IMR-90 (cell line): Measurements from ENCODE around the gene LTB4R. TPM values are rescaled to one million over a fixed set of nuclear protein-coding genes. Genes with fewer than 3 reads are reported as not detected.

ENCODE experiments used
- ATAC-seq: fragments of 200-7000 bp; cut with Tn5 transposase; 2 replicates; pipeline ENCODE4 v1.9.1; 2020; ENCODE audit warnings: low read depth, mild to moderate bottlenecking, moderate library complexity
- BruUV-seq: library from RNA; stranded (reverse); fragments of 400-500 nt; replicated peaks from 2 replicates; lab custom pipeline; 2021; lab: Mats Ljungman, UMichigan
- CTCF ChIA-PET: fragments of 300-600 bp; formaldehyde crosslinking; extraction: SDS; loops from one replicate; lab custom pipeline; 2021; ENCODE audit warnings: antibody characterized with exemption; lab: Yijun Ruan, JAX
- POLR2A ChIA-PET: fragments of 300-600 bp; sonication (Branson Sonifier 250); formaldehyde crosslinking; loops from one replicate; lab custom pipeline; 2022; ENCODE audit warnings: antibody characterized with exemption; ENCODE audit not compliant: unreplicated experiment; lab: Charles Lee
- DNase-seq: peaks from one replicate; pipeline ENCODE4 v3.0.0; 2013
- H2AFZ ChIP-seq: replicated peaks from 2 replicates; pipeline ENCODE3; 2013; ENCODE audit warnings: low read length, mild to moderate bottlenecking; ENCODE audit not compliant: poor library complexity
- H2AK5ac ChIP-seq: 2 replicates; pipeline ENCODE4 v1.6.1; 2013; ENCODE audit warnings: low read depth, low read length, inconsistent platforms
- H2AK9ac ChIP-seq: replicated peaks from 2 replicates; pipeline ENCODE3; 2013; ENCODE audit warnings: mild to moderate bottlenecking, low read depth, low read length, moderate library complexity; ENCODE audit not compliant: poor library complexity
- H2BK120ac ChIP-seq: 2 replicates; pipeline ENCODE4 v1.6.1; 2013; ENCODE audit warnings: low read depth, low read length, inconsistent platforms
- H2BK15ac ChIP-seq: 3 replicates; pipeline ENCODE4 v1.6.1; 2013; ENCODE audit warnings: low read depth, low read length, inconsistent platforms
- H2BK20ac ChIP-seq: 2 replicates; pipeline ENCODE4 v1.6.1; 2013; ENCODE audit warnings: low read depth, mild to moderate bottlenecking, inconsistent platforms, low read length, moderate library complexity
- H2BK5ac ChIP-seq: 2 replicates; pipeline ENCODE4 v1.6.1; 2013; ENCODE audit warnings: mild to moderate bottlenecking, low read depth, low read length, inconsistent platforms; ENCODE audit not compliant: poor library complexity, severe bottlenecking
- H3K14ac ChIP-seq: replicated peaks from 2 replicates; pipeline ENCODE4 v1.6.1; 2013; ENCODE audit warnings: low read depth, low read length, inconsistent platforms
- H3K18ac ChIP-seq: 2 replicates; pipeline ENCODE4 v1.6.1; 2013; ENCODE audit warnings: low read depth, low read length, control low read depth
- H3K23ac ChIP-seq: 2 replicates; pipeline ENCODE4 v1.6.1; 2013; ENCODE audit warnings: low read depth, low read length, inconsistent platforms
- H3K27ac ChIP-seq: 2 replicates; pipeline ENCODE4 v1.5.1; 2013; ENCODE audit warnings: mild to moderate bottlenecking, control low read depth, low read length; ENCODE audit not compliant: insufficient read depth
- H3K27me3 ChIP-seq: 2 replicates; pipeline ENCODE4 v1.6.1; 2013; ENCODE audit warnings: low read length; ENCODE audit not compliant: control insufficient read depth, insufficient read depth
- H3K36me3 ChIP-seq: 2 replicates; pipeline ENCODE4 v1.6.1; 2013; ENCODE audit warnings: low read length, mixed read lengths; ENCODE audit not compliant: control insufficient read depth, insufficient read depth
- H3K4ac ChIP-seq: 2 replicates; pipeline ENCODE4 v1.6.1; 2013; ENCODE audit warnings: low read depth, low read length, inconsistent platforms
- H3K4me1 ChIP-seq: 2 replicates; pipeline ENCODE4 v1.6.1; 2013; ENCODE audit warnings: low read length, mixed read lengths; ENCODE audit not compliant: control insufficient read depth, insufficient read depth
- H3K4me2 ChIP-seq: 2 replicates; pipeline ENCODE4 v1.6.1; 2013; ENCODE audit warnings: low read depth, mild to moderate bottlenecking, control low read depth, low read length, moderate library complexity
- H3K4me3 ChIP-seq: 2 replicates; pipeline ENCODE4 v1.5.1; 2013; ENCODE audit warnings: low read depth, mild to moderate bottlenecking, control low read depth, low read length, moderate library complexity; ENCODE audit not compliant: insufficient read depth
- H3K56ac ChIP-seq: 2 replicates; pipeline ENCODE4 v1.6.1; 2013; ENCODE audit warnings: low read length, inconsistent platforms; ENCODE audit not compliant: insufficient read depth; ENCODE audit errors: extremely low read depth
- H3K79me1 ChIP-seq, 2 experiments: 2 replicates each; pipeline ENCODE4 v1.6.1; 2013; ENCODE audit warnings: low read length in 2 of 2, inconsistent platforms in 1 of 2, low read depth in 1 of 2
- H3K9ac ChIP-seq: 2 replicates; pipeline ENCODE4 v1.6.1; 2013; ENCODE audit warnings: low read depth, low read length, control low read depth
- H3K9me1 ChIP-seq: 2 replicates; pipeline ENCODE4 v1.6.1; 2013; ENCODE audit warnings: low read length, inconsistent platforms; ENCODE audit not compliant: insufficient read depth
- H3K9me3 ChIP-seq: 2 replicates; pipeline ENCODE4 v1.6.1; 2013; ENCODE audit warnings: low read length; ENCODE audit not compliant: control insufficient read depth, insufficient read depth
- H4K20me1 ChIP-seq: 2 replicates; pipeline ENCODE4 v1.6.1; 2013; ENCODE audit warnings: low read length, inconsistent platforms; ENCODE audit not compliant: insufficient read depth
- H4K5ac ChIP-seq: 2 replicates; pipeline ENCODE4 v1.6.1; 2013; ENCODE audit warnings: mild to moderate bottlenecking, low read depth, low read length, control low read depth
- H4K8ac ChIP-seq, 2 experiments: 2 replicates each; pipeline ENCODE4 v1.6.1; 2013; ENCODE audit warnings: low read depth in 2 of 2, low read length in 2 of 2, control low read depth in 1 of 2, inconsistent platforms in 1 of 2
- H4K91ac ChIP-seq: 2 replicates; pipeline ENCODE4 v1.6.1; 2013; ENCODE audit warnings: low read depth, low read length, inconsistent platforms; ENCODE audit not compliant: insufficient read depth
- BHLHE40 ChIP-seq: fragments of 150-350 bp; IDR thresholded peaks from 2 replicates; pipeline ENCODE4 v1.6.1; 2016; ENCODE audit warnings: mild to moderate bottlenecking, low read depth, low read length
- CHD1 ChIP-seq: IDR thresholded peaks from 2 replicates; pipeline ENCODE4 v1.6.1; 2012; ENCODE audit warnings: low read depth, low read length, improper control_type of control experiment
- FOS ChIP-seq: fragments of 150-350 bp; IDR thresholded peaks from 2 replicates; pipeline ENCODE4 v1.6.1; 2016; ENCODE audit warnings: low read depth, low read length
- MXI1 ChIP-seq: IDR thresholded peaks from 2 replicates; pipeline ENCODE4 v1.6.1; 2012; ENCODE audit warnings: low read depth, mild to moderate bottlenecking, low read length, moderate library complexity, borderline replicate concordance
- NFE2L2 ChIP-seq: fragments of 150-350 bp; IDR thresholded peaks from 2 replicates; pipeline ENCODE4 v1.6.1; 2016; ENCODE audit warnings: low read depth, mild to moderate bottlenecking, low read length
- RAD21 ChIP-seq: IDR thresholded peaks from 2 replicates; pipeline ENCODE4 v1.6.1; 2012; ENCODE audit warnings: low read length, improper control_type of control experiment
- RCOR1 ChIP-seq: IDR thresholded peaks from 2 replicates; pipeline ENCODE4 v1.6.1; 2012; ENCODE audit warnings: mild to moderate bottlenecking, low read length, improper control_type of control experiment; ENCODE audit not compliant: insufficient replicate concordance
- RFX5 ChIP-seq: IDR thresholded peaks from 2 replicates; pipeline ENCODE4 v1.8.0; 2012; ENCODE audit warnings: low read depth, mild to moderate bottlenecking, low read length, moderate library complexity
- USF2 ChIP-seq: fragments of 150-350 bp; IDR thresholded peaks from 2 replicates; pipeline ENCODE4 v1.6.1; 2017; ENCODE audit warnings: mild to moderate bottlenecking, antibody characterized with exemption, low read length, low read depth
- WGBS, 2 experiments: methylation state at CpG; one replicate each; pipeline versions ENCODE4 v1.1.5 to v1.1.7; 2013; ENCODE audit warnings: missing lambda C conversion rate in 2 of 2; ENCODE audit not compliant: insufficient read length in 1 of 2; ENCODE audit errors: extremely low coverage in 2 of 2; 5-methylcytosine and 5-hydroxymethylcytosine counted together
- dilution Hi-C: fragments of 300-500 bp; cut with HindIII; formaldehyde crosslinking; loops from one replicate; pipeline ENCODE4 v1.14.3; 2018; ENCODE audit warnings: low sequenced_read_pairs; ENCODE audit not compliant: unreplicated experiment
- in situ Hi-C: fragments of 300-500 bp; cut with MboI; formaldehyde crosslinking; loops from 3 replicates; pipeline ENCODE4 v1.14.3; 2019; ENCODE audit warnings: low sequenced_read_pairs, inconsistent platforms, mixed read lengths
- intact Hi-C: fragments of 100-400 bp; cut with micrococcal nuclease; formaldehyde crosslinking; loops from 2 replicates; pipeline ENCODE4 v1.10.0; 2022
- polyA plus RNA-seq, 3 experiments: library from polyadenylated mRNA; depleted of rRNA; stranded (reverse); fragments of >200 nt; gene quantifications; 2 replicates each; pipeline ENCODE4 v1.2.3, GENCODE V29; 2012; ENCODE audit warnings: low replicate concordance in 1 of 3
- total RNA-seq: library from RNA; depleted of rRNA; stranded (reverse); fragments of >200 nt; gene quantifications from 2 replicates; pipeline ENCODE4 v1.2.3, GENCODE V29; 2012

The LTB4R gene
- total and polyA plus RNA-seq, 2 of the 4 experiments (the other 2 are of a cell fraction): 0.18 to 2.3 TPM

- POLR2A ChIA-PET: no interaction called here
- no TSS peak for BruUV-seq
These were observed 3.3 kb downstream of the LTB4R start for GRCh38 chr14:24314377-24315193.

More at GRCh38 chr14:24314377-24315193, 3.3 kb downstream of the LTB4R start:
- no peak overlapping the region for H4K8ac ChIP-seq
- H3K9me1 ChIP-seq: peaks cover 11% of the 10 kb centered on the region
- CTCF ChIA-PET: no interaction called here
- no peak overlapping the region for H3K18ac ChIP-seq
- peaks cover 28% of the 10 kb centered on the region for H3K27me3 ChIP-seq
- WGBS, 2 experiments: no CpG with 5 or more reads among the region's 5 CpGs
- no peaks in the 10 kb centered on the region for H3K79me1 ChIP-seq
- H3K9ac ChIP-seq: no peak overlapping the region
- H3K27ac ChIP-seq: no peak overlapping the region
- H3K36me3 ChIP-seq: no peaks in the 10 kb centered on the region
- no peak overlapping the region for H2AK5ac ChIP-seq
- in situ Hi-C loops: no loop called here
- TF ChIP-seq USF2 (no peak), RAD21 (no peak), BHLHE40 (no peak), CHD1 (no peak), NFE2L2 (no peak), MXI1 (no peak), RFX5 (no peak), FOS (no peak), RCOR1 (no peak)
- no peak overlapping the region for H3K4me3 ChIP-seq
- no peak overlapping the region for H2BK5ac ChIP-seq
- H4K5ac ChIP-seq: no peak overlapping the region
- no peak overlapping the region for H4K91ac ChIP-seq
- no peak overlapping the region for H2AFZ ChIP-seq
- intact Hi-C loops: no loop called here
- H4K20me1 ChIP-seq: no peaks in the 10 kb centered on the region; the same call in 1 of the 2 replicates
- H3K23ac ChIP-seq: no peak overlapping the region
- H3K4me1 ChIP-seq: peaks cover 10% of the 10 kb centered on the region; the same call in 1 of the 2 replicates
- ATAC-seq: no peak
- DNase-seq: no peak
- H2BK20ac ChIP-seq: no peak overlapping the region
- H2BK15ac ChIP-seq: no peak overlapping the region
- no peak overlapping the region for H3K4me2 ChIP-seq
- H3K4ac ChIP-seq: no peak overlapping the region
- H2AK9ac ChIP-seq: no peak overlapping the region
- dilution Hi-C loops: no loop called here
- no peak overlapping the region for H2BK120ac ChIP-seq
- H3K56ac ChIP-seq: no peak overlapping the region
- H3K14ac ChIP-seq: no peak overlapping the region
- no peaks in the 10 kb centered on the region for H3K9me3 ChIP-seq
